Neural cell (in vitro differentiated cells): Measurements from ENCODE around the gene UNK. TPM values are rescaled to one million over a fixed set of nuclear protein-coding genes. Genes with fewer than 3 reads are reported as not detected.

Experiments
- H2AFZ ChIP-seq: fragments of 200-600, 300-800 bp; sonication (generic), shearing (Covaris generic); 2 replicates; pipeline ENCODE4 v1.6.0; 2014; ENCODE audit warnings: low read depth, mild to moderate bottlenecking, antibody characterized with exemption, low read length, moderate library complexity
- H3F3A ChIP-seq: fragments of 200-600 bp; shearing (Covaris generic); 2 replicates; pipeline ENCODE4 v1.6.1; 2016; ENCODE audit warnings: mild to moderate bottlenecking, moderate library complexity, mixed read lengths, antibody characterized with exemption, low read length; ENCODE audit not compliant: insufficient read depth, poor library complexity, severe bottlenecking
- H3K27ac ChIP-seq: fragments of 200-600, 300-800 bp; sonication (generic), shearing (Covaris generic); 2 replicates; pipeline ENCODE4 v1.5.1; 2014; ENCODE audit warnings: mild to moderate bottlenecking, low read length, moderate library complexity
- H3K27me3 ChIP-seq: fragments of 300-800, 200-600 bp; sonication (generic), shearing (Covaris generic); 2 replicates; pipeline ENCODE4 v1.6.0; 2014; ENCODE audit warnings: mild to moderate bottlenecking, low read depth, low read length, moderate library complexity; ENCODE audit not compliant: insufficient read depth
- H3K36me3 ChIP-seq: fragments of 300-800, 200-600 bp; sonication (generic), shearing (Covaris generic); 2 replicates; pipeline ENCODE4 v1.5.1; 2014; ENCODE audit warnings: mild to moderate bottlenecking, antibody characterized with exemption, low read length, moderate library complexity; ENCODE audit not compliant: insufficient read depth
- H3K4me2 ChIP-seq: fragments of 300-800, 200-600 bp; sonication (generic), shearing (Covaris generic); 2 replicates; pipeline ENCODE4 v1.6.0; 2014; ENCODE audit warnings: mild to moderate bottlenecking, low read length
- H3K4me3 ChIP-seq: fragments of 300-800, 200-600 bp; sonication (generic), shearing (Covaris generic); 2 replicates; pipeline ENCODE4 v1.5.1; 2014; ENCODE audit warnings: mild to moderate bottlenecking, low read length, moderate library complexity
- H3K79me2 ChIP-seq: fragments of 200-600 bp; shearing (Covaris generic); replicated peaks from 2 replicates; pipeline ENCODE4 v1.6.0; 2014; ENCODE audit warnings: mild to moderate bottlenecking, low read length, moderate library complexity; ENCODE audit not compliant: insufficient read depth
- H3K9ac ChIP-seq: fragments of 300-800, 200-600 bp; sonication (generic), shearing (Covaris generic); 2 replicates; pipeline ENCODE4 v1.6.1; 2016; ENCODE audit warnings: mild to moderate bottlenecking, low read length, mixed read lengths
- H3K9me2 ChIP-seq: fragments of 200-600 bp; shearing (Covaris generic); 2 replicates; pipeline ENCODE4 v1.6.1; 2016; ENCODE audit warnings: mild to moderate bottlenecking, low read length, mixed read lengths; ENCODE audit not compliant: insufficient read depth
- H3K9me3 ChIP-seq: fragments of 200-600, 300-800 bp; sonication (generic), shearing (Covaris generic); 2 replicates; pipeline ENCODE4 v1.6.1; 2016; ENCODE audit warnings: mild to moderate bottlenecking, mixed run types, low read length, moderate library complexity, mixed read lengths
- H4K20me1 ChIP-seq: fragments of 200-600 bp; shearing (Covaris generic); 2 replicates; pipeline ENCODE4 v1.6.1; 2016; ENCODE audit warnings: mild to moderate bottlenecking, mixed run types; ENCODE audit not compliant: insufficient read depth
- EP300 ChIP-seq: fragments of 450-650 bp; conservative IDR thresholded peaks from 2 replicates; pipeline ENCODE4 v1.6.1; 2014; ENCODE audit warnings: antibody characterized with exemption, mild to moderate bottlenecking, moderate library complexity; ENCODE audit not compliant: poor library complexity, severe bottlenecking
- EZH2 ChIP-seq: fragments of 200-600, 300-800 bp; shearing (Covaris generic), sonication (generic); IDR thresholded peaks from 2 replicates; pipeline ENCODE4 v1.6.1; 2014; ENCODE audit warnings: antibody characterized with exemption, low read length, borderline replicate concordance, mild to moderate bottlenecking; ENCODE audit not compliant: insufficient read depth, poor library complexity, severe bottlenecking
- MXI1 ChIP-seq: fragments of 450-650 bp; conservative IDR thresholded peaks from 2 replicates; pipeline ENCODE4 v1.6.1; 2014; ENCODE audit warnings: antibody characterized with exemption, mild to moderate bottlenecking; ENCODE audit not compliant: poor library complexity, severe bottlenecking
- POLR2AphosphoS5 ChIP-seq: IDR thresholded peaks from 2 replicates; pipeline ENCODE4 v1.6.1; 2012
- RAD21 ChIP-seq: fragments of 450-650 bp; conservative IDR thresholded peaks from 2 replicates; pipeline ENCODE4 v1.6.1; 2014; ENCODE audit warnings: antibody characterized with exemption, mild to moderate bottlenecking, moderate library complexity
- REST ChIP-seq: IDR thresholded peaks from 2 replicates; pipeline ENCODE4 v1.6.1; 2012; ENCODE audit warnings: borderline replicate concordance
- SMC3 ChIP-seq: fragments of 450-650 bp; conservative IDR thresholded peaks from 2 replicates; pipeline ENCODE4 v1.6.1; 2014; ENCODE audit warnings: antibody characterized with exemption, mild to moderate bottlenecking, moderate library complexity; ENCODE audit not compliant: poor library complexity
- TAF1 ChIP-seq: IDR thresholded peaks from 2 replicates; pipeline ENCODE4 v1.6.1; 2012; ENCODE audit warnings: low read depth
- polyA plus RNA-seq: library from polyadenylated mRNA; depleted of rRNA; stranded (reverse); fragments of >200 nt; gene quantifications from 2 replicates; pipeline ENCODE4 v1.2.3, GENCODE V29; 2014
- TF ChIP-seq, protein P1 (sequence below): fragments of 450-650 bp; IDR thresholded peaks from 2 replicates; pipeline ENCODE4 v1.5.1; 2014; ENCODE audit warnings: antibody characterized with exemption, mild to moderate bottlenecking, moderate library complexity; ENCODE audit not compliant: poor library complexity, severe bottlenecking

UNK gene
- polyA plus RNA-seq, 1 donor from 2014 or later, result 29.9 TPM

DNA sequence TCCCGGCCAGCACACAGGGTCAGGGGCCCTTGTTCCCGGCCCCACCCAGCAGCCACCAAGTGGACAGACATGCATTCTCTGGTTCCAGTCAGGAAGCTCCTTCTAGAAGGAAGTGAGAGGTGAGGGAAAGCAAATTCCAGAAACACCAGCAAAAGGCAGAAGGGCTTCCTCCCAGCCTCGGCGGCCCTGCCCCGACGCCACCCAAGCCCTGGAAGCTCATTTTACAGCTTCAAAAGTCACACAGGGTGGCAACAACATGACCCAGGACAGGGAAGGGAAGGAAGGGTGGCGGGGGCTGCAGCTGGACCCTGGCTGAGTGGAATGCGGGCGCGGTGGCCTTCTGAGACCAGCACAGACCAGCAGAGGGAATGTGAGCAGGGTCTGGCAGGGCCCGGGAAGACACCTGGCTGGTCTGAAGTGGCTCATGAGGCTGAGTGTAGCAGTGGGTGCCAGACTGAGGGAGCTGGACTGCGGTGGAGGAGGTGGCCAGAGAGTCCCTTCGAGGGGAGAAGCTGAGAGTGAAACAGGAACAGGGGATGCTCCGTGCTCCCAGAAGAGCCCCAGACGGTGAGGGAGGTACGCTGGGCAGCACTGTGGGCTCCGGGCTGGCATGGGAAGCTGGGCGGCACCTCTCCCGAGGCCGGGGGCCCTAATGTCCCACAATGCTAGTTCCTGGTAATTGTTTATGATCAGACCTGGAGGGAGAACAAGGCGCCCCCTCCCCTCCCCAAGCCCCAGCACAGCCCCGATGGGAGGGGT, 61.5 kb downstream of the UNK start:
- no peak for TF ChIP-seq RAD21
- TF ChIP-seq EZH2, result no peak
- TF ChIP-seq SMC3, result no peak
- no peak for TF ChIP-seq TAF1
- TF ChIP-seq REST, result no peak
- no peak for TF ChIP-seq EP300
- TF ChIP-seq, protein P1, sequence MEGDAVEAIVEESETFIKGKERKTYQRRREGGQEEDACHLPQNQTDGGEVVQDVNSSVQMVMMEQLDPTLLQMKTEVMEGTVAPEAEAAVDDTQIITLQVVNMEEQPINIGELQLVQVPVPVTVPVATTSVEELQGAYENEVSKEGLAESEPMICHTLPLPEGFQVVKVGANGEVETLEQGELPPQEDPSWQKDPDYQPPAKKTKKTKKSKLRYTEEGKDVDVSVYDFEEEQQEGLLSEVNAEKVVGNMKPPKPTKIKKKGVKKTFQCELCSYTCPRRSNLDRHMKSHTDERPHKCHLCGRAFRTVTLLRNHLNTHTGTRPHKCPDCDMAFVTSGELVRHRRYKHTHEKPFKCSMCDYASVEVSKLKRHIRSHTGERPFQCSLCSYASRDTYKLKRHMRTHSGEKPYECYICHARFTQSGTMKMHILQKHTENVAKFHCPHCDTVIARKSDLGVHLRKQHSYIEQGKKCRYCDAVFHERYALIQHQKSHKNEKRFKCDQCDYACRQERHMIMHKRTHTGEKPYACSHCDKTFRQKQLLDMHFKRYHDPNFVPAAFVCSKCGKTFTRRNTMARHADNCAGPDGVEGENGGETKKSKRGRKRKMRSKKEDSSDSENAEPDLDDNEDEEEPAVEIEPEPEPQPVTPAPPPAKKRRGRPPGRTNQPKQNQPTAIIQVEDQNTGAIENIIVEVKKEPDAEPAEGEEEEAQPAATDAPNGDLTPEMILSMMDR, result no peak
- TF ChIP-seq POLR2AphosphoS5, result no peak
- TF ChIP-seq MXI1, result no peak
- Histone ChIP-seq H2AFZ (no peak overlapping the region), H3F3A (no peaks in the 10 kb centered on the region), H3K27ac (no peak overlapping the region), H4K20me1 (no peaks in the 10 kb centered on the region), H3K9me3 (no peaks in the 10 kb centered on the region), H3K9me2 (no peaks in the 10 kb centered on the region), H3K4me2 (no peak overlapping the region), H3K27me3 (no peaks in the 10 kb centered on the region), H3K36me3 (no peaks in the 10 kb centered on the region), H3K4me3 (no peak overlapping the region), H3K79me2 (no peaks in the 10 kb centered on the region), H3K9ac (no peak overlapping the region)

- Histone ChIP-seq H3F3A (no peaks in the 10 kb centered on the region), H3K36me3 (no peaks in the 10 kb centered on the region), H3K9me2 (no peaks in the 10 kb centered on the region), H3K27me3 (no peaks in the 10 kb centered on the region), H3K4me3 (no peak overlapping the region), H3K9ac (no peak overlapping the region), H3K4me2 (no peak overlapping the region), H3K27ac (no peak overlapping the region), H3K9me3 (no peaks in the 10 kb centered on the region), H2AFZ (no peak overlapping the region), H4K20me1 (no peaks in the 10 kb centered on the region), H3K79me2 (no peaks in the 10 kb centered on the region)
- no peak for TF ChIP-seq REST
- TF ChIP-seq RAD21, result no peak
- TF ChIP-seq, protein P1, result no peak
- TF ChIP-seq POLR2AphosphoS5, result no peak
- TF ChIP-seq SMC3, result no peak
- TF ChIP-seq TAF1, result no peak
- no peak for TF ChIP-seq EP300
- TF ChIP-seq MXI1, result no peak
- TF ChIP-seq EZH2, result no peak
Observed at GRCh38 chr17:75846692-75847613, 62.3 kb downstream of the UNK start.
